ENCODE measurements around the gene SRRM4.
"Not testable (repeated sequence)": the region's sequence is repeated elsewhere in the genome, so short reads cannot be mapped to it uniquely, and the experiment has no call there.

The SRRM4 gene, protein sequence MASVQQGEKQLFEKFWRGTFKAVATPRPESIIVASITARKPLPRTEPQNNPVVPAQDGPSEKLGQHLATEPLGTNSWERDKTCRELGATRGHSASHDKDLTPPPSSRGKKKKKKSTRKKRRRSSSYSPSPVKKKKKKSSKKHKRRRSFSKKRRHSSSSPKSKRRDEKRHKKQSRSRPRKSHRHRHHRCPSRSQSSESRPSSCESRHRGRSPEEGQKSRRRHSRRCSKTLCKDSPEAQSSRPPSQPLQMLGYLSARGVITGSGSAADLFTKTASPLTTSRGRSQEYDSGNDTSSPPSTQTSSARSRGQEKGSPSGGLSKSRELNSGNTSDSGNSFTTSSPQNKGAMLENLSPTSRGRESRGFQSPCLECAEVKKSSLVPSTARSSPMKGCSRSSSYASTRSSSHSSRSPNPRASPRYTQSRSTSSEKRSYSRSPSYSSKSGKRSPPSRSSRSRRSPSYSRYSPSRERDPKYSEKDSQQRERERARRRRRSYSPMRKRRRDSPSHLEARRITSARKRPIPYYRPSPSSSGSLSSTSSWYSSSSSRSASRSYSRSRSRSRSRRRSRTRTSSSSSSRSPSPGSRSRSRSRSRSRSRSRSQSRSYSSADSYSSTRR

DNA sequence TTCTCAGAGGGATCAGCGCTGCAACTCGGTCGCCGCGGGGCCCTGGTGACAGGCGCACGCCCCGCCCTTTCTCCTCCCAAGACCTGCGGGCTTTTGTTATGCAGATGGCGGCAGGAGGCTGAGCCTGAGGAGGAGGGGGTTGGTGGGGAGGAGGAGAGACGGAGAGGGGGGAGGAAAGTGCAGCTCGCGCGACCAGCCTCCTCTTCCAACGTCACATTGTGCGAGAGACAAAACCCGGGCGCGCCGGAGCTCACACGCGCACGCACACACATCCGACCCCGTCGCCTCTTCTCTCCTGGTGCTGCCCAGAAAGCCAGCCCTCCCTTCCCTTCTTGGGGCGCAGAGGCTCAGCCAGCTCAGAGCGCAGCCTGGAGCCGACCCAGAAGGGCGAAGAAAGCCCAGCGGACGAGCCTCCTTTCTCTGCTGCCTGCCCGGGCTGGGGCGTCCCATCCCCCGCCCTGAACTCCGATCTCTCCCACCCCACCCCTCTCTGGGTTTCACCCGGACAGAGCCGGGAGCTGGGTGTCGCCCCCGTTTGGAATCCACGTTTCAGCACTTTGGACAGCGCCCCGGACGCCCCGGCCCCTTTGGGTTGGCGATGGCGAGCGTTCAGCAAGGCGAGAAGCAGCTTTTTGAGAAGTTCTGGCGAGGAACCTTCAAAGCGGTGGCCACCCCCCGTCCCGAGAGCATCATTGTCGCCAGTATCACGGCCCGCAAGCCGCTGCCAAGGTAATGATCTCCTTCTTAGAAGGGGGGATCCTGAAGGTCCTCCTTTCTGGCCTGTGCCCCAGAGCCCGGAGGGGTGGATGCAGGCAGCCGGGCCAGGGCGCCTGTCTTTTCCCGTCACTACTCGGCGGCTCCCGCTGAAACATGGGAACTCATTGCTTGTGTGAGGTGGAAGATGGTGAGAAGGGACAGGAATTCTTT is at the start of gene SRRM4:
SRRM4 (plus strand) TSS at position 257 of the 927 bp plus-strand sequence; CDS start at position 599, 342 bp downstream.
- no peak for ATAC-seq

DNA sequence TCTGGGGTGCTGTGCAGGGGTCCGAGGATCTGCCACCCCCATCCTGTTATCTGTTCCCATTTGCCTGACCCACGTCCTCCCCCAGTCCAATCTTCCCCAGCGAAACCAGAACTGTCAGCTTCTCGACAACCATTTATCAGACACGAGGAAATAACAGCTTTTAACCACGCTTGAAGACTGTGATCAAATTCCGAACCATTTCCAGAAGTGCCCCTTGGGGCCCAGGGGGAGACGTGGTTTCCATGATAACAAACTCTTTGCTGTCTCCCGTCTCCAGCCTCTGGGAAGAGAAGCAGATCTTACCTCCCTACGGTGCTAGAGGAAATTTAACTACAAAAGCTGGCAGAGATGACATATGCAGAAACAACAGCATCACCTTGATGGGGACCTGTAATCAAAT is 35.1 kb upstream of the SRRM4 start:
- ATAC-seq, result no peak

DNA sequence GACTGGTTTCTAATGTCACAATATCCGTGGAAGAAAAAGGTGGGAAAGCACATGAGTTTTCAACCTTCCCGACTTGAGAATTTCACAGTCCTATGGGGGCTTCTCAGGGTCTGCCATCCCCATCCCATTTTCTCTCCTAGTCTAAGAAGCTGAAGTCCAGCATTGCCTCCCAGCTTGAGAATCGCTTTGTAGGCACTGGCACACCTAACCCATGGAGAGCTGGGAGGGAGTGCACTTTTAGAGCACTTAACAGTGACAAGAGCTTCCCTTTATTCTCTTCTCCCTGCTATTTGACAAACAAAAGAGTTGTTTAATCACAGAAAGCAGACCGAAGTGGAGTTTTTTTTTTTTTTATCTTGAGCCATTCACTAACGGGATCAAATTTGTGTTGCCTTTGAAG is 22.8 kb upstream of the SRRM4 start:
- ATAC-seq, result no peak

DNA sequence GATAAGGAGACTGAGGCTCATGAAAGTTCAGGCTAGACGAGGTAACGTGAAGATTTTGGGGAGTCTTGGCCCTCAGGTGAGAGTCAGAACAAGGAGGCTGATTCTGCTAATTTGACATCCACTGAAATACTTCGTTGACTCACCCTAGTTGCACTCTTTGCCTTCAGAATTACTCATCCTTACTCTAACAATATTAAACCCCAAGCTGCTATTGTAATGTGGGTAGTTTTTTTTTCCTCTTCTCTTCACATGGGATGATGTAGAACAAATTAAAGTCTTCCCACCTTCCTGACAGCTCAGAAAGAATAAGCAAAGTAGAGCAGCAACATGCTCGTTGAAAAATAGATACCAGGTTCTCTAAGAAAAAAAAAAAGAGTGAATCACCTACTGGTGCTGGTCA is 22.0 kb upstream of the SRRM4 start:
- no peak for ATAC-seq

DNA sequence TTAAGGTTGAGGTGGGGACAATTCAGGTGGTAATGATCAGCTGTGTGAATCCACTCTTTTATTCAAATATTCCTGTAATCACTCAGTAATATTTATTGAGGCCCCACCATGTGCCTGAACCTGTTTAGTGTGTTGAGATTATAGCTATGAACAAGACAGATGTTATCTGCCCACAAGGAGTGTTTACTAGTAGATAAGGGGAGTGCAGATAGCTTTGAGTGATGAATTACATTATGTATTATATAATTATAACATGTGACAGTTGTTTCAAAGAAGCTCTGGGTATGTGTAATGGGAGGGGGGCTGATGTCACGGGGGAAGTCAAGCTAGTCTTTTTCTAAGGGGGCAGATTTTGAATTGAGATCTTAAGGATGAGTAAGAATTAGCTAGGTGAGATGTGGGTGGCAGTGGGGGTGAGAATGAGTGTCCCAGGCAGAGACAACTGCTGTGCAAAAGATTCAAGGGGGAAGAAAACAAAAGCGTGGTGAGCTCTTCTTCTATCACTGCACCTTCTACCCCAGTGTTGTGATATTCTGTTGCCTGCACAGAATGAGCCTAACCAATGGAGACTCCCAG is 21.3 kb upstream of the SRRM4 start:
- no peak for ATAC-seq

DNA sequence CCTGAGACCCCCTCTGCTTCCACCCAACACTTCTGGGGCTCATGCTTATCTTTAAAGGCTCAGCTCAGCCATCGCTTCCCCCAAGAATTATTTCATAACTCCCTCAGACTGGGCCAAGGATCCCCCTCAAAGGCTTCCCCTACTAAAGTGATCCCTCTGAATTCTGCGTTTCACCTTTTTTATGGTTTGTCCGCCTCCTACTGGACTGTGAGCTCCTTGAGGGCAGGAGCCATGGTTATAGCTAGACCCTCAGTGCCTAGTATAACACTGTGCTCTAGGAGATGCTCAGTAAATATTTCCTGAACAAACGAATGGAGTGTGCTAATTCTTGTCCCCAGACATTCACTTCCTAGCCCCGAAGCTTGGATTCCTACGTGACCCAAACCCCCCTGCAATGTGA is 20.5 kb upstream of the SRRM4 start:
- no peak for ATAC-seq

DNA sequence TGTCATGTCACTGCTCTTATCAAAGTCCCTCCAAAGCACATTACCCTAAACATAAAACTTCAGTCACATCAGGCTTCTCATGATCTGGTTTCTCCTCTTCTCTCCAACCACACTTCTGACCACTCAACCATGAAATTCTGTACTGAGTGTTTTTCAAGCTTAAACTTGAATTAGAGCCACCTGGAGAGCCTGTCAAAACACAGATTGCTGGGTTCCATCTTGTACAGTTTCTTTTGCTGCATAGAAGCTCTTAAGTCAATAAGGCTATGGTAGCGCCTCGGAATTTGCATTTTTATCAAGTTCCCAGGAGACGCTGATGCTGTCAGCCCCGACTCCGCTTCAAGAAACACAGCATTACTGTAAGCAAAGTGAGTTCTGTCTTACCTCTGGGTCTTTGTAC is 16.4 kb upstream of the SRRM4 start:
- ATAC-seq, result no peak

DNA sequence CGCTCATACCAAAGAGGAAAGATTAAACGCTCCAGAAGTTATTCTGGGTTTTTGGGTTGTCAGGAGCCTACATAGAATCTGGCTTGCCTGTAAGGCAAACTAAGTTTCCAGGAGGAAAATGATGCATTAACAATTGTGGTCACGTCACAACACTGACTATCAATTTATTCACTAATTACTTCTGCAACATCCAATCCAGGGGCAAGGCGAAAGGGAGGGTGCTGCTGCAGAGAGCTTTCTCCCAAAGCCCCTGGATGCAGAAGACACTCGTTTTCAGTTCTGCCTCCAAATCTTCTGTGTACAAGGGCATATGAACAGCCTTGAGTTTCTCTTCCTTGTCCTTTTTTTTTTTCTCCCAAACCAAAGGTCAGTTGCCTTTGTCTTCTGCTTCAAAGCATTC is 10.5 kb upstream of the SRRM4 start:
- no peak for ATAC-seq

DNA sequence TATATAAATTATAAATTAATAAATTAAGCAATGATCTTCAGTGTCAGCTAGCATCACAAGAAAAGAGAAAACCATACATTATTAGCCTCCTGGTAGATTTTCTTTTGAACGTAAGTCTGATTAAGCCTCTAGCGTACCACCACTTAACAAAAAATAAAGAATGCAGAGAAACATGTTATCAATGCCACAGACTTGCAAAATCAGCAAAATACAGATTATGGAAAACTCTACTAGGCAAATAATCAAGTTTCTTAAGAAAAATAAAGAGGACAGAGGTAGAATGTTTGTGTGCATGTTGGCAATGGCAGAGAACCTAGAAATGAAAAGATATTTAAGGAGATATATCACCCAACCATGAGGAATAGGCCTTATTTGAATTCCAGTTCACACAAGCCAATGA is 8.4 kb upstream of the SRRM4 start:
- no peak for ATAC-seq

DNA sequence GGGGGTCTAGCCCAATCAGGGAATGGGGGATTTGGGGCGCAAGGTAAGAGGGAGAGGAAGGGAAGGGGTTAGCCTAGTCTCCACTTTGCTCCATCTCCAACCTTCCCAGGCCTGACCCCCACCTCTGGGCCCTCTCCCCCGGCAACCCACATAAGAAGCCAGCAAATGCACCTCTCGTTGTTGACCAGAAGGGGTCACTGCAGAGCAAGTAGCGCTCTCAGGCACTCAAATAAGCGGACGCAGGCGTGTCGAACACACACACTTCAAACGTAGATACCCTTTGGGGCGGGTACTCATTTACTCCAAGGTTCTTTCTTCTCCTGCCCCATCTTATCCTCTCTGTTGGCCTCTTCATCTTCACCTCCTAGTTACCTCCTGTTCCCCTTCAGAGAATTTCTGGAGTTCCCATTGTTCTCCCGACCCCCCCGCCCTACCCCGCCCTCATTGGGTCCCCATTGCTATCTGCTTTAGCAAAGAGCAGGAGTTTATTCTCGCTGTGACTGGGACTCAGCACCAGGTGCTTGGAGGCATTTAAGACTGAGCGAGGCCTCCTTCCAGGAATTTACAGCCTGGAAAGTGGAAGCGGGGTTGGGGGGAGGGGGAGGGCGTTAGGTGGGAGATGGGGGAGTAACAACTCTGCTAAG is 1.5 kb upstream of the SRRM4 start:
- ATAC-seq, result no peak

DNA sequence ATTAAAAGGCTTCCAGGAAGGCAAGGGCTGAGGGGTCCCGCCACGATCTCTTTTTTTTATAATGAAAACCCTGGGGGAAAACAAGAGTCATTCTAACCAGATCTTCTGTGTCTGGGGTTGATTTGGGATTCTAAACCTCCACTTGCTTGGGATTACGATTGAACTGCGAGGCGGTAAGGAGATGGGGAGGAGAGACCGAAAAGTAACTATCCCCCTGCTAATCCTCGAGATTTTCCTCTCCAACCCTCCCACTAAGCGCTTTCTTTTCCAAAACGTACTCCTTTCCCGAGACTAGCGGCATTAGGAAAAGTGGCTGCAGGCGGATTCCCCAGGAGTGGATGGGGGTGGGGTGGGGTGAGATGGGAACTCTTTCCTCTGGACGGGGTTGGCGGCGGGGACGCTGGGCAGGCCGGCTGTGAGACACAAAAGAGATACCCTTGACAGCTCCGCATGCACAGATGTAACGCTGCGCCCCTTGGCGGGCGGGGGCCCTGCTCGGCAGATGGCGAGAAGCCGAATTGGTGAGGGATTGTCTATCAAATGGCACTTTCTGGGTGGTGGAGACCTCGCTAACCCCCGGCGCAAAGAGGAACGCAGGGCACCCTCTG is 830 bp upstream of the SRRM4 start:
- no peak for ATAC-seq

DNA sequence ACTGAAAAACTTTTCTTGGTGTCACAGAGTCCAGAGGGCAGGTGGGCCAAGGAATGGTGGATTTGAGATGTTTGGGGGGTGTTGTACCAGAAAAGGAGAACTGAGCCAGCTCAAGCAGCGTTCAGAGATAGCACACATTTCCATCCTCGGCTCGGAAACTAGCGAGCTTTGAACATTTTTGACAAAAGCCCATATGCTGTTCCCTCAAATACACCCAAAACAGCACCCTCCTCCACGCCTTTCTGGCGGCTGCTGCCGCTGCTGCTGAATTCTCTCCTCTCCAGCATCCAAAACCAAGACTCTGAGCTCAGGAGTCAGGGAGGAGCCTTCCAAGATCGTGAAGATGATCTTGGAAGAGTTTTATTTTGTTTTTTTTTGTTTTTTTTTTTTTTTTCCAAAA is 961 bp downstream of the SRRM4 start:
- no peak for ATAC-seq

DNA sequence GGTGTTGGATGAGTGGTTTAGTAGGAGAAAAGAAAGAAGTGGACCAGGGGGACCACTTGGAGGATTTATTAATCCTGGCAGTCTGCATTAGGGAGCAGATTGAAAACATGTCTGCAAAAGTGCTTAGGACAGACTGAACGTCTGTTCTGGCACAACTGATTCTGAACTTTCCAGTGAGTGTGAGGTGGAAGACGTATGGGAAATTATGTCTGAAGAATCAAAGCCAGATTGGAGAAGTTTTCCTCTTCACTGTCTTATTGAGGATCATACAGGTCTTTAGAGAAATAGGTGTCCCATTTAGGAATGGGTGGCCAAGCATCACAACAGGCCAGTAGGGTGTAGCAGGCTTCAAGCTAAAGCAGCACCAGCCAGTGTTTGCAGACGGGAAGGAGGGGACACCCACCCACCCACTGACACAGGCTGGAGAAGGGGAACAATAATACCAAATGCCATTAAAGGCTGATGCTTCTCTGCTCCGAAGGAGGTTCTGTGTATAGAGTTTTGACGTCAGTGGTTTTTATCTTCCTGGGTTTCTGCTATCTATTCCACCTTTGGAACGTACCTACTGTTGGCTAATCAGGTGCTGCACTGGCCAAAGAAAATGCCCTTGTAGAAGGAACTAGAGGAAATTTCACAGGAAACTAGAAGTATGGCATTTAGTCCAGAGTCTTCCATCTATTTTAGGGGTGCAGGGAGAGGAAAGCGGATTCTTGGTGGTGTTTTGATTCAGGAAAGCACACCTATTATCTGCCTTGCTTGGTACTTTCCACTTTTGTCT is 1.8 kb downstream of the SRRM4 start:
- ATAC-seq, result no peak

DNA sequence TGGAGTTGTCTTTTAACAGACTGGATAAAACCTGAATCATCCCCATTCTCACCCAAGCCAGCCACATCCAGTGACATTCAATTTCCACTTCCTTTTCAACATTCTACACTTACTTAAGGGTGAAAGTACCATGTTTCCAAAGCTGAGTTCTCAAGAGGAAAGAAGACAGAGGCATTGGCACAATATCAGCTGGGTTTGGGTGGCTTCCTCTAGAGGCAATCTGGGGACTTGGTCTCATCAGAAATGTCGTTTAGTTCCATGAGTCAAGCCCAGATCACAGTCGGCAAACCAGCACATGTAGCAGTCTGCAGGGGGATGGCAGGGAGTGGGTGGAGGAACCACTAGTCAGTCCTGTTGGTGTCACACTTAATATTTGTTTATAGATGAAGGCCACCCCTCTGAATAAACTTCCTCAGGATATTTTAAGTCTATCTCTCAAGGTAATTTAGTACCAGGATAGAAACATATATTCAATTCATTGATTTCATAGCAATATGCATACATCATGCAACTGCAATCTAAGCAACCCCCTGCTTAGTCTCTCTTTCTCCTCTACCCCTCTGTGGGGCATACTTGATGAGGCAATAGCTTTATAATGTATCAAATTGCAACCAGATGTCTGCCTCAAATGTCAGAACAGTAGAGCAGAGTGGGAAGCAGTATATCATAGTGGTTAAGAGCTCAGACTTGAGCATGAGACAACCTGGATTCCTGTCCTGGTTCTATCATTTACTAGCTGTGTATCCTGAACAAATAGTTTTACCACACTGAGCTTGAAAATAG is 3.0 kb downstream of the SRRM4 start:
- no peak for ATAC-seq

DNA sequence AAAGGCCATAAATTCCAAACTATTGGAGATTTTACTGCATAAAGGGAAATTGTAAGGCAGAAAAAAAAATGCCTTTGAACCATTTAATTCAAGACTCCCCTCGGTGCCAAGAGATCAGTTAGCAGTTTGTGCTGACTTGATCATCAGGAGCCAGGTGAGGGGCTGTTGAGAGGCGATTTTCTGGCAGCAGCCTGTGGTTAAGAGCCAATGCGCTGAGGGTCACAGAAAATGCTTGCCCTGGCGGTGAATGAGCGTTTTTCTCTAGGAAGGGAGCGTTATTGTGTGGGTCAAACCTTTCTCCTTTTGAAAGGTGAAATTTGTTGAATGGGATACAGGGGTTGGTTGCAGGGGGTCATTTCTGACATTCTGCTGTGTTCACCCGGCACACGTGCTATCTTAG is 4.7 kb downstream of the SRRM4 start:
- no peak for ATAC-seq

DNA sequence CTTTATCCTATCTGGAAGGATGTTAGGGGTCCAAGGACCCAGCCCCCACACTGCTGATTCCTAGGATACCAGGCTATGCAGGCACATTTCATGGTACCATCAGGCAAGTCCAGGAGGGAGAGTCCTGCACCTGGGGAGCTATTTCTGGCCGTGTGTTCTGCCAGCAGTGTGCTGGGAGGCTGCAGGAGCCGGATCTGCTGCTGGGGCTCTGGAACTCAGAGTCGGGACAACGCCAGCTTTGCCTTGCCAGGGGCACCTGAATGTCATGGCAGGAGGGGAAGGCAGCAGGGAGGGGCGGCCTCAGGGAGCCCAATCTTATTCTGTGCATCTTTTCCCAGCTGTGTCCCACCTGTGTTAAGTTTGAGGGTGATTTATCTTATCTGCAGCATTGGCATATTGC is 17.8 kb downstream of the SRRM4 start:
- ATAC-seq, result no peak

DNA sequence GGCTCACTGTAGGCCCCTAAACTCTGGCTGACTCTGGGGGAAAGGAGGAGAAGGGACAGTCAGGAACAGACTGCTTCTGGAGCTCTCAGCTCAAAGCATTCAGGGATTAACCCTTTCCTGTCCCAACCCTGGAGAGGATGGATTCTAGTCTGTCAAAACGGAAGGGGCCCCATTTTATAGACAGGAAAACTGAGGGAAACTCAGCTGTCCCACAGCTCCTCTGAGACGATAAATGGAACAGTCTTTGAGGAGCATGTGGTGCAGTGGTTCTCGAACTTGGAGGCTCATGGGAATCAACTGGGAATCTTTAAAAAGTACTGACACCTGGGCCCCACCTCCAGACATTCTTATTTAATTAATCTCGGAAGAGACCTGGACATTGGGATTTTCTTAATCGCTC is 23.7 kb downstream of the SRRM4 start:
- no peak for ATAC-seq

DNA sequence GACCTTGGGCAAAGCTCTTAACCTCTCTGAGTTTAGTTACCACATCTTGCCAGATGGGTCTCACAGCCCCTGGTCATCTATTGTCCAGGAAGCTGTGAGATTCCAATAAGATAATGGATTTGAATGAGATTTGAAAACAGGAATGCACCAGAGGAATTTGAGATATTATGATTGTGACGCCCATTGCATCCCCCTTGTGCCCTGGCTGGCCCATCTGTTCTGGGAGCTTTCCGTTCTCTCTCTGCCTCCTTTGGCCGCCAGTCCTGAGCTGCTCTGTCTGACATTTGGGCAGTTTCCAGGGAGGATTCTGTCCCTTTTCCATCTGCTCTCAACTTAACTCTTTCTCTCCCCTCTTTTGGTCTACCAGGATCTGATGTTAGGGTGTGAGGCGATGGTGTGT is 24.6 kb downstream of the SRRM4 start:
- no peak for ATAC-seq

DNA sequence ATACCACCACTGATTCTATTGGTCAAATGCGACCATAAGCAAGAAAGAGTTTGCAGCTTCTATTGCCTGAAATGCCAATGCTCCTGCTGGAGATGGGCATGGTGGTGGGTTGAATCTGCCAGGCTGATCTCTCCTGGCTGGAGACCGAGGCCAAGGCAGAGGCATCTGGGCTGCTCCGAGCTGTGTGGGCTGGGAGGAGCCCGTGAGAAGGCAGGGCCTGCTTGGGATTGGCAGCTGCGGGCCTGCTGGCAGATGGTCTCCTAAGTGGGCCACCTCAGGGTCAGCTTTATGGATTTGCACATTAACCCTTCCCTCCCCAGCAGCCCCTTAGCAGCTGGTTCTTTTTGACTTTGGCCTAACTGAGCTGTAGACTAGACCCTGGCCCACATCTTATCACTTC is 25.4 kb downstream of the SRRM4 start:
- no peak for ATAC-seq

DNA sequence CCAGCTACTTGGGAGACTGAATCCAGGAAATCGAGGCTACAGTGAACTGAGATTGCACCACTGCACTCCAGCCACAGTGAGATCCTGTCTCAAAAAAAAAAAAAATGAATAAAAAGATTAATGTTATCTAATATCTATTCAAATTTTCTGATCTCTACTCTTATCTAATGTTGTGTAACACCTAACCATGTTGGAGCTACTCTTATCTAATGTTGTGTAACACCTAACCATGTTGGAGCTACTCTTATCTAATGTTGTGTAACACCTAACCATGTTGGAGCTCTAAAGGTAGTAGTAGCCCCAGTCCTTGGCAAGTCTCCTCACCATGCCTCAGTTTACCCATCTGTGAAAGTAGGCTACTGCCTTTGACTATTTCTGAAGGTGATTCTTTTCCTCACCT is 26.9 kb downstream of the SRRM4 start:
- ATAC-seq, result not testable (repeated sequence)

Measured in activated CD4-positive, CD25-positive, alpha-beta regulatory T cell treated with anti-CD3 and anti-CD28 coated beads, Interleukin-2, amount 50 U/mL, for 24 hours (primary cell).